ENCODE data around the gene IDH1. TPM values are rescaled to one million over a fixed set of nuclear protein-coding genes. Genes with fewer than 3 reads are reported as not detected.

The IDH1 gene
- 100 to 1,000 TPM in 1 of 7 donors, 10 to 100 TPM in 6; 39.9 to 148 (median 73.8) TPM for total RNA-seq
- polyA plus RNA-seq, result 100 to 1,000 TPM in 1 of 2 donors, 10 to 100 TPM in 1; 50.7 to 236 TPM
- long read RNA-seq, donor 1, transcript IDH1-205 (10 exons, 2,298 nt), result minor isoform, 6 of 269 reads
- long read RNA-seq, donor 1, transcript IDH1-201 (10 exons, 2,382 nt), result major isoform, 223 of 269 reads
- long read RNA-seq, donor 1, transcript IDH1-207 (4 exons, 1,614 nt), result minor isoform, 10 of 269 reads
- long read RNA-seq, donor 1, partial matches to known transcripts, result 18 of 269 reads
- long read RNA-seq, donor 1, other reads (novel, unspliced or antisense), result 11 of 269 reads
- long read RNA-seq, donor 2, transcript IDH1-201 (10 exons, 2,382 nt), result major isoform, 32 of 41 reads
- long read RNA-seq, donor 2, partial matches to known transcripts, result 0 of 41 reads
- long read RNA-seq, donor 2, other reads (novel, unspliced or antisense), result 0 of 41 reads
- long read RNA-seq, donor 3, transcript IDH1-201 (10 exons, 2,382 nt), result major isoform, 126 of 135 reads
- long read RNA-seq, donor 3, partial matches to known transcripts, result 2 of 135 reads
- long read RNA-seq, donor 3, other reads (novel, unspliced or antisense), result 6 of 135 reads

- TF ChIP-seq POLR2A (IDR thresholded peaks at IDR 0.05) (no peak), CTCF (IDR thresholded peaks at IDR 0.05) (peak in 2 of 3 donors; percentile 30 to 45)
- 0 to 1% (median 1%) methylated on average over 22 to 48 of the region's 48 CpGs for WGBS, 3 donors
Measured at GRCh38 chr2:208254871-208255556, at the start of gene IDH1. Gene IDH1 (minus strand): TSS chr2:208255071. CDS start chr2:208251551, 3,520 bp downstream.

GRCh38 chr2:208304157-208304556 is 49.3 kb upstream of the IDH1 start:
- Histone ChIP-seq H3K9me3 (no peaks in the 10 kb centered on the region), H3K4me3 (no peak overlapping the region), H3K36me3 (no peaks in the 10 kb centered on the region), H3K4me1 (ENCODE audit: insufficient read depth) (no peaks in the 10 kb centered on the region), H3K27me3 (no peaks in the 10 kb centered on the region), H3K27ac (no peak overlapping the region)
- WGBS, 3 donors, result 91 to 93% (median 91%) methylated on average over 4 of the region's 4 CpGs
- TF ChIP-seq POLR2A (IDR thresholded peaks at IDR 0.05) (no peak), EP300 (IDR thresholded peaks at IDR 0.05) (no peak), CTCF (IDR thresholded peaks at IDR 0.05) (no peak)
- no peak for DNase-seq
- intact Hi-C loops (cut with DNase I), result no loop called here

More at GRCh38 chr2:208254871-208255556, at the start of gene IDH1:
- DNase-seq, result peak; percentile 96 to 100 (median 99)
- Histone ChIP-seq H3K27me3 (no peaks in the 10 kb centered on the region), H3K4me3 (peak within 1 kb of the TSS; percentile 87), H3K9me3 (no peaks in the 10 kb centered on the region), H3K4me1 (ENCODE audit: insufficient read depth) (peaks cover 4% of the 10 kb centered on the region), H3K27ac (peak within 1 kb of the TSS; percentile 33 to 49), H3K36me3 (no peaks in the 10 kb centered on the region)
- intact Hi-C loops (cut with DNase I), result loop anchor here in 2 of 4 donors (5.0 to 10.0 kb wide), 2 partner anchors 78 to 150 kb away; no protein-coding TSS in a partner anchor

- WGBS, 3 donors, result 94 to 95% (median 94%) methylated on average over 5 of the region's 5 CpGs
- TF ChIP-seq CTCF (IDR thresholded peaks at IDR 0.05), result no peak
- TF ChIP-seq EP300 (IDR thresholded peaks at IDR 0.05), result no peak
- no peak for TF ChIP-seq POLR2A (IDR thresholded peaks at IDR 0.05)
- no peaks in the 10 kb centered on the region for H3K27me3 ChIP-seq
- H3K4me3 ChIP-seq, result no peak overlapping the region
- DNase-seq, result no peak
- H3K4me1 ChIP-seq (ENCODE audit: insufficient read depth), result no peaks in the 10 kb centered on the region
- H3K27ac ChIP-seq, result no peak overlapping the region
- H3K9me3 ChIP-seq, result no peaks in the 10 kb centered on the region
- no peaks in the 10 kb centered on the region for H3K36me3 ChIP-seq
- intact Hi-C loops (cut with DNase I), result no loop called here
Measured at GRCh38 chr2:208300847-208301618, 46.2 kb upstream of the IDH1 start.

GRCh38 chr2:208297961-208298360 is 43.1 kb upstream of the IDH1 start:
- DNase-seq, result no peak
- intact Hi-C loops (cut with DNase I), result no loop called here
- no peaks in the 10 kb centered on the region for H3K4me1 ChIP-seq (ENCODE audit: insufficient read depth)
- H3K4me3 ChIP-seq, result no peak overlapping the region
- no peaks in the 10 kb centered on the region for H3K27me3 ChIP-seq
- 90 to 95% (median 94%) methylated on average over 1 of the region's 1 CpG for WGBS, 3 donors
- H3K9me3 ChIP-seq, result no peaks in the 10 kb centered on the region
- TF ChIP-seq POLR2A (IDR thresholded peaks at IDR 0.05) (no peak), EP300 (IDR thresholded peaks at IDR 0.05) (no peak), CTCF (IDR thresholded peaks at IDR 0.05) (no peak)
- no peak overlapping the region for H3K27ac ChIP-seq
- H3K36me3 ChIP-seq, result no peaks in the 10 kb centered on the region

Data from ovary (tissue), 10 donors.